Measurements from ENCODE around the gene N4BP2L2. TPM values are rescaled to one million over a fixed set of nuclear protein-coding genes. Genes with fewer than 3 reads are reported as not detected.
A peak's percentile ranks its signal among the peaks of the same experiment; 100 is the strongest.

Gene N4BP2L2
- total and polyA plus RNA-seq, 2 donors (not counting 3 experiments of a cell fraction or from before 2014, with no cell fraction given) = 21.7 to 101 TPM

- Histone ChIP-seq H3K79me2 (ENCODE audit: control insufficient read depth, insufficient read depth, low read length) (no peaks in the 10 kb centered on the region), H3K9me3 (replicated peaks; ENCODE audit: control insufficient read depth, insufficient read depth, low read length) (no peaks in the 10 kb centered on the region), H3K36me3 (ENCODE audit: control insufficient read depth in 2 of 2, extremely low read depth in 1 of 2, insufficient read depth in 2 of 2, low read length in 2 of 2) (no peaks in the 10 kb centered on the region), H3K9ac (replicated peaks; ENCODE audit: extremely low read depth, insufficient read depth, low read length) (peak within 1 kb of the TSS; percentile 17), H3K4me3 (replicated peaks in 1 of 3; ENCODE audit: insufficient read depth in 1 of 3, low read depth in 1 of 3, low read length in 3 of 3) (peak within 1 kb of the TSS; percentile 48 to 79 (median 62)), H4K20me1 (replicated peaks; ENCODE audit: control insufficient read depth, extremely low read depth, insufficient read depth, low read length) (no peaks in the 10 kb centered on the region), H3K4me1 (ENCODE audit: control insufficient read depth, extremely low read depth, insufficient read depth, low read length) (peaks cover 13% of the 10 kb centered on the region), H2AFZ (ENCODE audit: low read depth, low read length) (peak within 1 kb of the TSS; percentile 95), H3K4me2 (ENCODE audit: insufficient read depth, low read length) (peak within 1 kb of the TSS; percentile 78), H3K27me3 (ENCODE audit: control insufficient read depth in 2 of 2, insufficient read depth in 2 of 2, low read length in 2 of 2) (no peaks in the 10 kb centered on the region), H3K27ac (ENCODE audit: insufficient read depth, low read depth, low read length) (no peak within 1 kb of the TSS), H3K9me1 (replicated peaks; ENCODE audit: control insufficient read depth, extremely low read depth, insufficient read depth, low read length) (no peaks in the 10 kb centered on the region)
- peak; percentile 55 for FAIRE-seq
- dilution Hi-C loops (cut with MboI; ENCODE audit: extremely low pct_ligation_motif_present, low sequenced_read_pairs) (no loop called here), intact Hi-C loops (cut with micrococcal nuclease) (loop anchor here (5.0 to 10.0 kb wide), 2 partner anchors 109 to 183 kb away; partner anchors contain the start of gene N4BP2L2)
- no TSS peak for BruUV-seq (replicated peaks)
- TF ChIP-seq JUN (IDR thresholded peaks at IDR 0.05; ENCODE audit: borderline replicate concordance, insufficient read depth, insufficient read length, low read depth) (no peak), MYC (IDR thresholded peaks at IDR 0.05; ENCODE audit: low read depth, low read length) (no peak), POLR2A (IDR thresholded peaks at IDR 0.05; ENCODE audit: low read depth, low read length) (no peak), CTCF (IDR thresholded peaks at IDR 0.05; ENCODE audit: extremely low read depth in 1 of 2, insufficient read depth in 1 of 2, low read depth in 1 of 2, low read length in 2 of 2) (no peak)
- ChIA-PET POLR2A (no interaction called here), CTCF (interaction anchor here (0.6 to 2.8 kb wide), 2 partner anchors 387 to 518 kb away, joined by 4 to 10 read pairs; no protein-coding TSS in a partner anchor)
- DNase-seq (ENCODE audit: low read depth, low spot score) = peak; percentile 56
Observed at GRCh38 chr13:32427852-32428580, 110.6 kb downstream of the N4BP2L2 start, which contains the start of gene N4BP2L1. N4BP2L1 (minus strand) TSS chr13:32428130; CDS start chr13:32428082, 48 bp downstream.
